Right kidney (tissue), 1 donor: ENCODE results near the gene ERP44.
"Not testable (repeated sequence)": the region's sequence is repeated elsewhere in the genome, so short reads cannot be mapped to it uniquely, and the experiment has no call there.

Experiments used
- DNase-seq: peaks from one replicate; pipeline ENCODE4 v3.0.0-alpha.2; 2016

ERP44 gene

DNA sequence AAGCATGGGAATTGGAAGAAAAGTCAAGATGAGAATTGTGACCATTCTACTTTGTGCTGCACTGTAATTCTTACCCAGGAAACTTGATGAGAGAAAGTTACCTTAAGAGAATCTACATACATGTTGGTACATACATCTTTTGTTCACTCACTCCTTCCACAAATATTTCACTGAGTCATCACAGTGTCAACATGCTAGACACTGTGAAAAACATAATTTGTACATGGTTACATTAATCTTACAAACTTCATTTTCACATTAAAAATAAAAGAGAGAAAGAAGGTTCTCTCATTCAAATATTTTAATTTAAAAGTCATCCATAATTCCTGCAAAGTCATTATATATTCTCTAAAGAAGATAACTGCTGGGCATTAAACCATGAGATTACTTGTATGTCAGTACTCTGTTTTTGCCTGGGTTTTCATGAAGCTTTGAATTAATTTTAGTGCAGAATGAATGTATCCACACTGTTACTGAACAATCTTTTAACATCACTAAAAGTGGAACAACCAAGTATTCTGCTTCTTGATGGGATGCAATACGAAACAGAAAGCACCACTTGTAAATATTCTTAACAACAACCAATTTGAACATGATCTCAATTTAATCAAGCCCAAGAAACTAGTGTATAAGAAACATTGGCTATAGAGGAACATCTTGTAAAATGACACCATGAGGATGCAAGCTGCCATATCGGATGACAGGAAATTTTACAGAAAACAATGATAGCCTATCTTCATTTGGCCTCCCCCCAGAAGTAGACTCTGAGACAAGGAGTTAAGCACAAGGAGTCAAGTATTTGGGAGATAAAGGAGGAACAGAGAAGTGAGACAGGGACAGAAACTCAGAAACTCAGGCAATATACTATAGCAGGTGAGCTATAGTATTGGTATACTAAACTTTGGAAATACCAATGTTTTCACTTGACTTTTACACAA lies 28.4 kb downstream of the ERP44 start:
- DNase-seq, result no peak

- not testable (repeated sequence) for DNase-seq
Measured at GRCh38 chr9:100069068-100069467, 29.7 kb downstream of the ERP44 start.

DNA sequence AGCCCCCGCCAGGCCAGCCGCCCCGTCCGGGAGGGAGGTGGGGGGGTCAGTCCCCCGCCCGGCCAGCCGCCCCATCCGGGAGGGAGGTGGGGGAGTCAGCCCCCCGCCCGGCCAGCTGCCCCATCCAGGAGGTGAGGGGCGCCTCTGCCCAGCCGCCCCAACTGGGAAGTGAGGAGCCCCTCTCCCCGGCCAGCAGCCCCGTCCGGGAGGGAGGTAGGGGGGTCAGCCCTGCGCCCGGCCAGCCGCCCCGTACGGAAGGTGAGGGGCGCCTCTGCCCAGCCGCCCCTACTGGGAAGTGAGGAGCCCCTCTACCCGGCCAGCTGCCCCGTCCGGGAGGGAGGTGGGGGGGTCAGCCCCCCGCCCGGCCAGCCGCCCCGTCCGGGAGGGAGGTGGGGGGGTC lies 30.8 kb downstream of the ERP44 start:
- not testable (repeated sequence) for DNase-seq

- DNase-seq, result no peak
Measured at GRCh38 chr9:100066539-100066938, 32.3 kb downstream of the ERP44 start.

- DNase-seq, result no peak
Measured at GRCh38 chr9:100064872-100065581, 33.8 kb downstream of the ERP44 start.

DNA sequence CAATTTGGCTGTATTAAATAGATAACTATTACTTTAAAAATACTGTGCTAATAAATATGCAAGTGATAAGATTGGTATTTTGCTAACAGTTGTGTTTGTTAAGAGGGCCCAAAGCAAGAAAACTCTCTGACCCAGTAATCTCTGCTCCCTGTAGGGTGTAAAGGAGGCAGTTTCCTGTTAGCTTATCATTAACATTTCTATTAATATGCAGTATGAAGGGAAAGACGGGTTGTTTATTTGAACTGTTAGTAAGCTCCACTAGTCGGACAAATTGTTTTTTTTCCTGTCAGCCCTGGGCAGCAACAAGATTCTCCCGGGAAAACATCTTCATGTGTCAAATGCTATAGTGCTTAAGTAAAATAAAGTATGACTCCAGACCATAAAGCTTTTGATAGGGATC lies 35.6 kb downstream of the ERP44 start:
- peak; percentile 0 for DNase-seq

DNA sequence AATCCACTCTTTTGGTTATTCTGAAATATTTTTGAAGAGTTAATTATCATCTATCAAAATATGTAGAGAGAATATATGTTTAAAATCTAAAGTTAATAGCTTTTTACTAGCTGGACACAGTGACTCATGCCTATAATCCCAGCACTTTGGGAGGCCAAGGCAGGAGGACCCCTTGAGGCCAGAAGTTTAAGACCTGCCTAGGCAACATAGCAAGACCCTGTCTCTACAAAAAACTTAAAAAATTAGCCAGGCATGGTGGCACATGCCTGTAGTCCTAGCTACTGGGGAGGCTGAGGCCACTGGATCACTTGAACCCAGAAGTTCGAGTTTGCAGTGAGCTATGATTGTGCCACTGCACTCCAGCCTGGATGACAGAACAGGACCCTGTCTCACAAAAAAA lies 36.1 kb downstream of the ERP44 start:
- DNase-seq, result not testable (repeated sequence)

DNA sequence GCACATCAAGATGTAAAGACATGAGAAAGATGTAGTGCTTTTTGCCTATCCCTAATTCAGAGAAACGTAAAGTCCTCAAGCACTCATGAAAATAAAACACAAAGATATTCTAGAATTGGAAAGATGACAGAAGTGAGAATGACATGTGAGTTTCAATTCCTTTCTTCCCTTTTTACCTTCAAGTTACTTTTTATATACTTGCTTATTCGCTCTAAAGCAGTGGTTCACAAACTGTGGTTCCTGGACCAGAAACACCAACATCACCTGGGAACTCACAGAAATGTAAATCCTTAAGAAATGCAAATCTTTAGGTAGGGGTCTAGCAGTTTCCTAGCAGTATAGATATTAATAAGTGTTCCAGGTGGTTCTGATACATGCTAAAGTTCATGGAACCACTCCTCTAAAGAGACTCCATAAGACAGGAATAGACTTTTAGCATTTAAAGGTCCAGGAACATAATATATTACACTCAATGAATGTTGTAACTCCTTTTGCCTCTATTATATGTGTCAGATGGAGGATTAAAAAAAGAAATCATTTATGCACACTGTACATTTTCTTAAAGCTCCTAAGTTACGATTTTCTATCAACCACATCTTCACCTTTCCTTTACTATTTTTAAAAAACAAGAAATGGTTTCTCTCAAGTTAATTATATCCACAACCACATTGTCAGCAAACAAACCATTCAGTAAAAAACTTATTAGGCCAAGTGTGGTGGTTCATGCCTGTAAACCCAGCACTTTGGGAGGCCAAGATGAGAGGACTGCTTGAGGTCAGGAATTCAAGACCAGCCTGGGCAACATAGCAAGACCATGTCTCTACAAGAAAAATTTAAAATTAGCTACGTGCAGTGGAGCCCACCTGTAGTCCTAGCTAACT lies 39.9 kb downstream of the ERP44 start:
- DNase-seq, result no peak

DNA sequence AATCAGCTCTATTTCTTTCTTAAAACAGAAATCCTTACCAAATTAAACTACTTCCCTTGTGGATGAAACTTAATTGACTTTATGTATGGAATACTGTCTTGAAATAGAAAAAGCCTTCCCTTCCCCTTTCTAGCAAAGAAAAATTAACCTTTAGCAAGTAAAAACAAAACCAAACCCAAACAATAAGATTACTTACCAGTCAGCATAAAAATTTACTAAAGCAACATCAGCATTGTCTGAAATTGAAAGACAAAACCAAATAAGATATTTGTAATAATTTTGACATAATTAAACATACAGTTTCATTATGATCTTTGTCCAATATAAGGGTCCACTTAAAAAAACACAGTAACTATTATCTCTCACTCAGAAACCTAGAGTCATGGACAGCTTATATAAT lies 41.2 kb downstream of the ERP44 start:
- no peak for DNase-seq

- no peak for DNase-seq
Measured at GRCh38 chr9:100056561-100056960, 42.2 kb downstream of the ERP44 start.

- no peak for DNase-seq
Measured at GRCh38 chr9:100052375-100052774, 46.4 kb downstream of the ERP44 start.

- no peak for DNase-seq
Measured at GRCh38 chr9:100049551-100049950, 49.2 kb downstream of the ERP44 start.

- no peak for DNase-seq
Measured at GRCh38 chr9:100038472-100038871, 60.3 kb downstream of the ERP44 start.

DNA sequence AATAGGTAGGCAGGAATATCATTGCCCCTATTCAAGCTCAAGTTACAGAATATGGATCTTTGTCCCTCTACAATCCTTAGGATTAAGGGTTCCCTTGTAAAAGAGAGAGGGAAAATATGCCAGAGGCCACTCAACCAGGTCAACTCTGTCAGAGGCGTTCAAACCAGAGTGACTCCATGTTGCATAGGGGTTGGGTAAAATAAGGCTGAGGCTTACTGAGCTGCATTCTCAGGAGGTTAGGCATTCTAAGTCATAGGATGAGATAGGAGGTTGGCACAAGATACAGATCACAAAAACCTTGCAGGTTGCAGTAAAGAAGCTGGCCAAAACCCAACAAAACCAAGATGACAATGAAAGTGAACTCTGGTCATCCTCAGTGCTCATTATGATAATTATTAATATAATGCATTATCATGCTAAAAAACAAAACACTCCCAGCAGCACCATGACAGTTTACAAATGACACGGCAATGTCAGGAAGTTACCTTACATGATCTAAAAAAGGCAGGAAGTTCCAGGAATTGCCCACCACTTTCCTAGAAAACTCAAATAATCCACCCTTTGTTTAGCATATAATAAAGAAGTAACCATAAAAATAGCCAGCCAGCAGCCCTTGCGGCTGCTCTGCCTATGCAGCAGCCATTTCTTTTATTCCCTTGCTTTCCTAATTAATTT lies 64.8 kb downstream of the ERP44 start:
- DNase-seq, result no peak

DNA sequence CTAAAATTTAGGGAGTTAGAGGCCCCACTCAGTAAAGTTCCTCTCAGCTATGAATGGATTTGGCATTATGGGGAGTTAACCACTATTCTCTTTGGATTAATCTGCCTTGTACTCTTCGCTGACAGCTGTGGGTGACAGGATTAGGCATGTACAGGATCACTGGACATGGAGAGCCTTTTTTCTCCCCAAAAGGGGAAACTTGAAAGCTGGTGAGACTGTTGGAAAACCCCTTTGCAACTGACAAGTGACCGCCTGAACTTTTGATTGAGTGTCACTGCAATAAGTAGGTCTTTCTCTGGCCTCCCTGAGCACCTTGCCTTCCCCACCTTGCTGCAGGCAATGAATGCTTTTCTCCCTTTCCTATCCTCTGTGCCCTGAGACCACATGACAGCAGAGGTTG lies 68.3 kb downstream of the ERP44 start:
- no peak for DNase-seq

GRCh38 chr9:100029251-100029650 lies 69.5 kb downstream of the ERP44 start:
- no peak for DNase-seq

DNA sequence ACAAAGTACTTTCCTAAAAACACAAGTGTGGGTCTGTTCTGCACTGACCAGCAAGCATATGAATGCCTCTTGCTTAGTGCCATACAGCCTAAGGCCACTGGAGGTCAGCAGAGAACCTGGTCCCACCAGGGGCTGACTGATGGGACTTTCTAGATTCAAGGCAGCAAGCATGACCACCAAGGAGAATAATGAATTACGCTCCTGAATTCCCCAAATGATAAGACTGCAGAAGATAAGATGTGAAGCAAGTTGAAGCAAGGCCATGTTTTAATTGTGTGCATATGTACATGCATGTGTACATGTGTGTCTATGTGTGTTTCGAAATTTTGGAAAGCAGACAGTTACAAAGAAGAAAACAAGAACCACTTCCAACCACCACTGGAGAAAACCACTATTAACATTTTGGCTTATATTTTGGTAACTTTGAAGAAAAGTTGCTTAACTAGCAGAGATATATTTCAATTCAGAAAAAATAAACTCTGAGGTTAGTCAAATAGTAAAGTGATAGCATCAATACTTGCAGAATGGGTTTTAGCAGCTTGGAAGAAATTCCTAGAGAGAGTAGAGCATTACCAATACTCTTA lies 70.5 kb downstream of the ERP44 start:
- peak; percentile 7 for DNase-seq

DNA sequence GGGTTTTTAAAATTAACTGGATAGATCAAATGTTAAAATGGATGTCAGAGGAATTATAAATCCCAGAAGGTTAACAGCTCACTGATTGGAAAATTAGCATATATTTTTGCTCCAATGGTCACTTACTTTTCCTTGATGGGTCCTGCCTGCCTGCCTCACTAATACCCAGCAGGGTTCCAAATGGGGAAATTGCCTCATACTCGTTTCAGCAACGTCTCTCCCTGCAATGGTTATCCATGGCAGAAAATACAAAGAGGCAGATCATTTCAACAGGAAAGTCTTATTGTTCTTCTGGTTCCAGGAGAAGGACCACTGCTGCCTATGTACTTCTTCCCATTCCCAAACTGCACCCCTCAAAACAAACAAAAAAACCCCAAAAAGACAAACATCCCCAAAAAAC lies 71.3 kb downstream of the ERP44 start:
- no peak for DNase-seq

DNA sequence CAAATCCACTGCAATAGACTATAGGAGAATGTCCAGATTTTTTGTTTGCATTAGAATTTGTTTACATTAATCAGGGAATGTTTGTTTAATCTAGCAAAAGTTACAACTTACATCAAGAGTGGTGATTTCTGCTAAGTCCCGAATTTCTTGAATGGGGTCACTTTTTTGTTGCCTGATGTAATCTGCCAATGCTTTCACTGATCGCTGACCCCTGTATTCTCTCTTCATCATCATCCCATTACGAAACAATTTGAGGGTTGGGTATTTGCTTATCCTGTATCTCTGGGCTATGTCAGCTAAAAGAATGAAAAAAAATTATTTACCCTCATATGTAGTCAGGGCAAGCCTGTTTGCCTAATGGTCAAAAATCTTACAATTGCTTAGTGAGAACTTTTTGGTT lies 76.9 kb downstream of the ERP44 start:
- DNase-seq, result no peak

DNA sequence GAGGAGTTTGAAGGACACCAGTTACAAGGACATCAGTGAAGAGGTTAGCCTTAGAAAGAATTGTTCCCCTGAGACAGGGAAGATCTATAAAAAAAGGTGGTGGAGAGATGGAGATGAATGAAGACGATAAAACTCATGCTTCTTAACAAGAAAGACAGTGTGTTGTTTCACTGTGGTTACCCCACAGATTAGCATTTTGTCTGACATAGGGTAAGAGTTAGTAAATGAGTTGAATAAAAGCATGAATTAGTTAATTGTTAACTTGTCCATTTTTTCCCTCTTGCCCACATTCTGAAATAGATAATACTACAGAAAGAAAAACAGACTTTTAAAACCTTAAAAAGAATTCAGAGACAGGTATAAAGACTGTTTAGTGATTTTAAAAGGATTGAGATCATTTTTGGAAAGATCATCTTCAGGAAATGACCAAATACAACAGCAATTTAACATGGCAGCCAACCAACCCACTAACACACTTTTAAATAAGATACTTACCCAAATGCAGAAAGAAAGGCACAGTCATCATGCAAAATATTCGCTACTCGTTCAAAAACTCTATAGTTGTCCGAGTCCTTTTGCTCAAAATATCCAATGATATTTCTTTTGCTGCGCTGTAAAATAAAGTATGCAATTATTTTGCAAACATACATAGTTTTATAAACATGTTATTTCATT lies 78.5 kb downstream of the ERP44 start:
- DNase-seq, result no peak

- DNase-seq, result no peak
Measured at GRCh38 chr9:100019541-100019940, 79.3 kb downstream of the ERP44 start.
